Measurements from ENCODE around the gene SLC6A9. TPM values are rescaled to one million over a fixed set of nuclear protein-coding genes. Genes with fewer than 3 reads are reported as not detected.

Gene SLC6A9
- total and polyA plus RNA-seq, 8 donors: 1.9 to 23.4 (median 4.4) TPM

- 91 to 94% methylated on average over 3 of the region's 3 CpGs for WGBS, 2 donors
- FAIRE-seq (no peak), ATAC-seq (no peak), DNase-seq (no peak)
- Histone ChIP-seq H3K27me3 (no peaks in the 10 kb centered on the region), H3K27ac (no peak overlapping the region), H3K4me3 (no peak overlapping the region), H3K4me1 (no peaks in the 10 kb centered on the region), H3K36me3 (no peaks in the 10 kb centered on the region), H3K9me3 (no peaks in the 10 kb centered on the region)
- no peak for TF ChIP-seq CTCF (IDR thresholded peaks at IDR 0.05)
- intact Hi-C loops (cut with DNase I): no loop called here
These were observed 65.9 kb downstream of the SLC6A9 start for GRCh38 chr1:43965316-43965715.

GRCh38 chr1:43963890-43964289 is 67.4 kb downstream of the SLC6A9 start:
- WGBS, 2 donors: 78 to 83% methylated on average over 5 of the region's 5 CpGs
- intact Hi-C loops (cut with DNase I): no loop called here
- DNase-seq (no peak), FAIRE-seq (no peak), ATAC-seq (no peak)
- Histone ChIP-seq H3K27ac (no peak overlapping the region), H3K36me3 (peaks cover 0 to under 1% (median 0%) of the 10 kb centered on the region in 3 donors), H3K4me3 (no peak overlapping the region), H3K9me3 (no peaks in the 10 kb centered on the region), H3K4me1 (no peaks in the 10 kb centered on the region), H3K27me3 (no peaks in the 10 kb centered on the region)
- no peak for TF ChIP-seq CTCF (IDR thresholded peaks at IDR 0.05)

GRCh38 chr1:43963006-43963405 is 68.3 kb downstream of the SLC6A9 start:
- no peak for DNase-seq
- no peak for ATAC-seq
- Histone ChIP-seq H3K9me3 (no peaks in the 10 kb centered on the region), H3K36me3 (peaks cover 0 to 10% (median 0%) of the 10 kb centered on the region in 3 donors), H3K27me3 (no peaks in the 10 kb centered on the region), H3K4me3 (no peak overlapping the region), H3K27ac (no peak overlapping the region), H3K4me1 (no peaks in the 10 kb centered on the region)
- no peak for FAIRE-seq
- 87 to 90% methylated on average over 3 of the region's 3 CpGs for WGBS, 2 donors
- intact Hi-C loops (cut with DNase I): no loop called here
- TF ChIP-seq CTCF (IDR thresholded peaks at IDR 0.05): no peak

GRCh38 chr1:43962324-43962723 is 68.9 kb downstream of the SLC6A9 start:
- H3K27ac ChIP-seq: no peak overlapping the region
- FAIRE-seq: no peak
- no peaks in the 10 kb centered on the region for H3K27me3 ChIP-seq
- no peak for ATAC-seq
- no peaks in the 10 kb centered on the region for H3K9me3 ChIP-seq
- TF ChIP-seq CTCF (IDR thresholded peaks at IDR 0.05): no peak
- 79 to 88% methylated on average over 2 of the region's 2 CpGs for WGBS, 2 donors
- intact Hi-C loops (cut with DNase I): no loop called here
- no peaks in the 10 kb centered on the region for H3K4me1 ChIP-seq
- no peak overlapping the region for H3K4me3 ChIP-seq
- no peak for DNase-seq
- peaks cover 0 to 17% (median 0%) of the 10 kb centered on the region in 3 donors for H3K36me3 ChIP-seq

- no peak for FAIRE-seq
- DNase-seq: no peak
- 80 to 85% methylated on average over 3 of the region's 3 CpGs for WGBS, 2 donors
- no peak overlapping the region for H3K4me3 ChIP-seq
- H3K4me1 ChIP-seq: no peaks in the 10 kb centered on the region
- intact Hi-C loops (cut with DNase I): no loop called here
- H3K9me3 ChIP-seq: no peaks in the 10 kb centered on the region
- H3K27me3 ChIP-seq: no peaks in the 10 kb centered on the region
- H3K36me3 ChIP-seq: peaks cover 0 to 17% (median 0%) of the 10 kb centered on the region in 3 donors
- no peak for ATAC-seq
- TF ChIP-seq CTCF (IDR thresholded peaks at IDR 0.05): no peak
- no peak overlapping the region for H3K27ac ChIP-seq
These were observed 69.6 kb downstream of the SLC6A9 start for GRCh38 chr1:43961692-43962091.
